HepG2 (cell line): ENCODE measurements around the gene VSIG10L. TPM values are rescaled to one million over a fixed set of nuclear protein-coding genes. Genes with fewer than 3 reads are reported as not detected.

ENCODE experiments used
- ATAC-seq: fragments of 200-7000 bp; cut with Tn5 transposase; 3 replicates; pipeline ENCODE4 v1.9.1; 2020; ENCODE audit warnings: mild to moderate bottlenecking, moderate library complexity
- BruUV-seq: library from RNA; stranded (reverse); fragments of 400-500 nt; replicated peaks from 2 replicates; lab custom pipeline; 2021; lab: Mats Ljungman, UMichigan
- CTCF ChIA-PET: fragments of 300-600 bp; formaldehyde crosslinking; extraction: SDS; loops from one replicate; lab custom pipeline; 2021; ENCODE audit warnings: low total read pairs, inconsistent platforms, low intra/inter-chr PET ratio; lab: Yijun Ruan, JAX
- POLR2A ChIA-PET: fragments of 350-600 bp; sonication (Branson Sonifier 250); formaldehyde crosslinking; loops from one replicate; lab custom pipeline; 2020; ENCODE audit warnings: antibody characterized with exemption, inconsistent platforms; lab: Yijun Ruan, JAX
- DNase-seq: peaks from one replicate; pipeline ENCODE4 v3.0.0-alpha.2; 2015; ENCODE audit warnings: low spot score
- FAIRE-seq: peaks from 3 replicates; lab custom pipeline; 2011; peaks lifted over from hg19 to GRCh38; lab: Jason Lieb, UNC
- H2AFZ ChIP-seq: one replicate; pipeline ENCODE4 v1.6.1; 2011; ENCODE audit warnings: low read length, inconsistent platforms
- H3K27ac ChIP-seq: fragments of 300-600 bp; 3 replicates; pipeline ENCODE4 v1.8.0; 2011; ENCODE audit warnings: mixed run types, mild to moderate bottlenecking, mixed read lengths, low read length, inconsistent platforms; ENCODE audit not compliant: insufficient read depth; ENCODE audit errors: extremely low read length
- H3K27me3 ChIP-seq, 2 experiments: fragments of 200-600 bp in 1 of 2; 2 replicates in 1 of 2; 3 replicates in 1 of 2; pipeline versions ENCODE4 v1.6.0 to v1.8.0; 2011; ENCODE audit warnings: low read length in 2 of 2, mild to moderate bottlenecking in 2 of 2, moderate library complexity in 2 of 2, inconsistent platforms in 1 of 2; ENCODE audit not compliant: insufficient read depth in 2 of 2, control insufficient read depth in 1 of 2
- H3K36me3 ChIP-seq, 2 experiments: fragments of 200-600 bp in 1 of 2; replicated peaks in 1 of 2; 2 replicates in 1 of 2; 3 replicates in 1 of 2; pipeline versions ENCODE4 v1.5.1 to v1.8.0; 2011; ENCODE audit warnings: low read length in 2 of 2, inconsistent platforms in 1 of 2; ENCODE audit not compliant: insufficient read depth in 2 of 2, control insufficient read depth in 1 of 2
- H3K4me1 ChIP-seq: 2 replicates; pipeline ENCODE4 v1.5.1; 2012; ENCODE audit warnings: low read length, inconsistent platforms; ENCODE audit not compliant: insufficient read depth
- H3K4me2 ChIP-seq: 2 replicates; pipeline ENCODE4 v1.6.0; 2011; ENCODE audit warnings: low read depth, low read length, inconsistent platforms
- H3K4me3 ChIP-seq, 3 experiments: fragments of 200-600 bp in 1 of 3; sonication (generic), shearing (Covaris generic) in 1 of 3; replicated peaks in 1 of 3; 2 replicates each; pipeline ENCODE4 v1.5.1; 2011 to 2016; ENCODE audit warnings: low read length in 3 of 3, inconsistent platforms in 2 of 3, low read depth in 2 of 3, mild to moderate bottlenecking in 2 of 3, control low read depth in 1 of 3, mixed read lengths in 1 of 3; ENCODE audit not compliant: insufficient read depth in 1 of 3
- H3K79me2 ChIP-seq: one replicate; pipeline ENCODE4 v1.6.1; 2011; ENCODE audit warnings: low read length, inconsistent platforms; ENCODE audit not compliant: insufficient read depth
- H3K9ac ChIP-seq: 2 replicates; pipeline ENCODE4 v1.6.0; 2011; ENCODE audit warnings: mild to moderate bottlenecking, low read depth, low read length, inconsistent platforms; ENCODE audit not compliant: insufficient read depth
- H3K9me3 ChIP-seq: 2 replicates; pipeline ENCODE4 v1.5.1; 2012; ENCODE audit warnings: mild to moderate bottlenecking, low read length
- H4K20me1 ChIP-seq: 2 replicates; pipeline ENCODE4 v1.6.0; 2011; ENCODE audit warnings: inconsistent platforms, mild to moderate bottlenecking, low read length, moderate library complexity; ENCODE audit not compliant: insufficient read depth
- BCL6 ChIP-seq: IDR thresholded peaks from 2 replicates; pipeline ENCODE4 v1.6.1; 2016; ENCODE audit warnings: missing genetic modification reagents, missing compliant biosample characterization
- HNRNPH1 ChIP-seq: fragments of 200-400 bp; formaldehyde crosslinking; optimal IDR thresholded peaks from 2 replicates; pipeline ENCODE3; 2017; ENCODE audit warnings: mild to moderate bottlenecking, low read depth, low read length
- KAT7 ChIP-seq: IDR thresholded peaks from 2 replicates; pipeline ENCODE4 v1.6.1; 2018; ENCODE audit warnings: borderline replicate concordance, missing compliant biosample characterization
- MAFK ChIP-seq, 2 experiments: IDR thresholded peaks in 1 of 2; conservative IDR thresholded peaks in 1 of 2; 2 replicates each; pipeline ENCODE4 v1.6.1; 2011; ENCODE audit warnings: improper control_type of control experiment in 2 of 2, low read length in 2 of 2
- NKX3-1 ChIP-seq: sonication (generic); formaldehyde crosslinking; IDR thresholded peaks from 2 replicates; pipeline ENCODE4 v1.5.0; 2020; ENCODE audit warnings: missing genetic modification reagents
- RARA ChIP-seq: IDR thresholded peaks from 2 replicates; pipeline ENCODE4 v1.6.1; 2016; ENCODE audit warnings: missing genetic modification reagents, missing compliant biosample characterization
- SOX13 ChIP-seq, 3 experiments: fragments of 450-650 bp in 1 of 3; sonication (generic) in 1 of 3; formaldehyde crosslinking in 1 of 3; IDR thresholded peaks in 2 of 3; conservative IDR thresholded peaks in 1 of 3; 2 replicates each; pipeline versions ENCODE4 v1.5.0 to v1.6.1; 2016 to 2020; ENCODE audit warnings: antibody characterized with exemption in 1 of 3, mild to moderate bottlenecking in 1 of 3, missing compliant biosample characterization in 1 of 3, missing genetic modification reagents in 1 of 3, moderate library complexity in 1 of 3
- TP53 ChIP-seq: sonication (generic); formaldehyde crosslinking; conservative IDR thresholded peaks from 2 replicates; pipeline ENCODE4 v1.4.0; 2020; ENCODE audit warnings: missing genetic modification reagents
- ZNF234 ChIP-seq: sonication (generic); formaldehyde crosslinking; conservative IDR thresholded peaks from 2 replicates; pipeline ENCODE4 v1.5.1; 2020; ENCODE audit warnings: mild to moderate bottlenecking, missing genetic modification reagents
- ZNF30 ChIP-seq: sonication (generic); formaldehyde crosslinking; IDR thresholded peaks from 2 replicates; pipeline ENCODE4 v1.5.0; 2020; ENCODE audit warnings: mild to moderate bottlenecking, missing genetic modification reagents
- ZNF577 ChIP-seq: sonication (generic); formaldehyde crosslinking; IDR thresholded peaks from 2 replicates; pipeline ENCODE4 v1.4.0; 2020; ENCODE audit warnings: mild to moderate bottlenecking, low read depth, missing genetic modification reagents, borderline replicate concordance
- WGBS: methylation state at CpG from one replicate; pipeline ENCODE4 v1.1.6; 2017; ENCODE audit warnings: low lambda C conversion rate; 5-methylcytosine and 5-hydroxymethylcytosine counted together
- in situ Hi-C: cut with HindIII; loops from 2 replicates; pipeline ENCODE4 v1.10.0; 2017; ENCODE audit warnings: low pct_unique_long_range_greater_than_20kb; ENCODE audit not compliant: extremely low pct_ligation_motif_present
- intact Hi-C: fragments of 100-400 bp; cut with micrococcal nuclease; formaldehyde crosslinking; loops from one replicate; pipeline ENCODE4 v1.10.0; 2022; ENCODE audit not compliant: unreplicated experiment
- polyA plus RNA-seq, 8 experiments: library from polyadenylated mRNA; depleted of rRNA in 3 of 8; stranded (reverse) in 7 of 8; unstranded in 1 of 8; fragments of >200 nt; fragmentation: Illumina TruSeq in 4 of 8; extraction: Trizol in 4 of 8; gene quantifications; 2 replicates each; pipeline versions ENCODE4 v1.2.1 to v1.2.3, GENCODE V29; 2011 to 2016; ENCODE audit warnings: low read depth in 4 of 8, missing spikeins in 1 of 8, mixed read lengths in 1 of 8; ENCODE audit not compliant: insufficient read depth in 1 of 8
- total RNA-seq, 5 experiments: library from RNA; depleted of rRNA; stranded (reverse); fragments of >200 nt; fragmentation: Illumina TruSeq; extraction: Trizol; gene quantifications; 2 replicates each; pipeline ENCODE4 v1.2.3, GENCODE V29; 2016; ENCODE audit warnings: low read depth in 1 of 5
- TF ChIP-seq, protein P1 (sequence below): sonication (generic); formaldehyde crosslinking; IDR thresholded peaks from 2 replicates; pipeline ENCODE4 v1.8.0; 2023; ENCODE audit warnings: mild to moderate bottlenecking, missing genetic modification reagents
- TF ChIP-seq, protein P2 (sequence below): sonication (generic); formaldehyde crosslinking; conservative IDR thresholded peaks from 2 replicates; pipeline ENCODE4 v1.8.0; 2022; ENCODE audit warnings: mild to moderate bottlenecking, moderate library complexity, missing genetic modification reagents
- TF ChIP-seq, protein P3 (sequence below): sonication (generic); formaldehyde crosslinking; IDR thresholded peaks from 2 replicates; pipeline ENCODE4 v1.5.1; 2020; ENCODE audit warnings: mild to moderate bottlenecking, missing genetic modification reagents, borderline replicate concordance
- TF ChIP-seq, protein P4 (sequence below): sonication (generic); formaldehyde crosslinking; IDR thresholded peaks from 2 replicates; pipeline ENCODE4 v1.5.0; 2020; ENCODE audit warnings: mild to moderate bottlenecking, missing genetic modification reagents
- TF ChIP-seq, protein P5 (sequence below): sonication (generic); formaldehyde crosslinking; IDR thresholded peaks from 2 replicates; pipeline ENCODE4 v1.5.0; 2020; ENCODE audit warnings: missing genetic modification reagents

The VSIG10L gene
- total and polyA plus RNA-seq, 2 of the 13 experiments (the other 11 are each of a cell fraction or from before 2014, with no cell fraction given): 2.7 to 8.5 TPM

DNA sequence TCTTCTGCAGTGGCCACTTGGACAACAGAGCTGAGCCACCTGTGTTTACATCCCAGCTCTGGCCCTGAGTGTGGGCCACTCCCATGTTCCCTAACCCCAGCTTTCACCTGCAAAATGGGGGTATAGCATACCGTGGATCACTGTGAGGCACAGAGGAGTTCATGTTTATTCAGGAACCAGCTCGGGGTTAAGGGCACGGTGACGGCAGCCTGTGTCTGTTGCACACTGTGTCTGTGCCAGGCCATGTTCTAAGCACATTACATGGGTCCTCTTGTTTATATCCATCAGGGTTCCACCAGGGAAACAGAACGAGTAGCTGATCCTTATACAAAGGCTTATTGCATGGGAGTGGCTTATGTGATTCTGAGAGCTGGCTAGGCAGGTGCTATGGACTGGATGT, 44.5 kb downstream of the VSIG10L start:
- 7% methylated on average over 3 of the region's 5 CpGs for WGBS
- Histone ChIP-seq H3K4me3 (no peak overlapping the region), H3K79me2 (no peaks in the 10 kb centered on the region), H3K4me1 (no peaks in the 10 kb centered on the region), H3K9me3 (no peaks in the 10 kb centered on the region), H3K4me2 (no peak overlapping the region), H3K27ac (no peak overlapping the region), H3K36me3 (no peaks in the 10 kb centered on the region), H3K27me3 (peaks cover 5 to 61% of the 10 kb centered on the region in 2 experiments; a peak in 4 of 5 replicates), H4K20me1 (no peaks in the 10 kb centered on the region), H3K9ac (no peak overlapping the region), H2AFZ (no peak overlapping the region)
- in situ Hi-C loops: loop anchor here (25.0 kb wide), 1 partner anchor 340 kb away; the partner anchor contains the start of genes SIGLEC14 and SIGLEC5
- no TSS peak for BruUV-seq
- POLR2A ChIA-PET: no interaction called here
- ATAC-seq: no peak
- intact Hi-C loops: no loop called here
- FAIRE-seq: no peak
- no peak for DNase-seq
- TF ChIP-seq NKX3-1 (CRISPR knock-in tag) (no peak), ZNF577 (CRISPR knock-in tag) (no peak), MAFK (conservative IDR thresholded peaks at IDR 0.05 in 1 of 2, IDR thresholded peaks at IDR 0.05 in 1 of 2; ENCODE audit: low read length in 2 of 2) (no peak), TP53 (CRISPR knock-in tag) (no peak), ZNF234 (CRISPR knock-in tag) (no peak), HNRNPH1 (no peak), KAT7 (CRISPR knock-in tag) (no peak), RARA (CRISPR knock-in tag) (no peak), SOX13 (IDR thresholded peaks at IDR 0.05) (no peak), SOX13 (CRISPR knock-in tag; conservative IDR thresholded peaks at IDR 0.05 in 1 of 2, IDR thresholded peaks at IDR 0.05 in 1 of 2) (no peak), ZNF30 (CRISPR knock-in tag) (no peak), BCL6 (CRISPR knock-in tag) (no peak)
- TF ChIP-seq, protein P1, sequence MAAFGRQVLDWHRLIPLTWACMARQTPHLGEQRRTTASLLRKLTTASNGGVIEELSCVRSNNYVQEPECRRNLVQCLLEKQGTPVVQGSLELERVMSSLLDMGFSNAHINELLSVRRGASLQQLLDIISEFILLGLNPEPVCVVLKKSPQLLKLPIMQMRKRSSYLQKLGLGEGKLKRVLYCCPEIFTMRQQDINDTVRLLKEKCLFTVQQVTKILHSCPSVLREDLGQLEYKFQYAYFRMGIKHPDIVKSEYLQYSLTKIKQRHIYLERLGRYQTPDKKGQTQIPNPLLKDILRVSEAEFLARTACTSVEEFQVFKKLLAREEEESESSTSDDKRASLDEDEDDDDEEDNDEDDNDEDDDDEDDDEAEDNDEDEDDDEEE: no peak
- TF ChIP-seq, protein P2, sequence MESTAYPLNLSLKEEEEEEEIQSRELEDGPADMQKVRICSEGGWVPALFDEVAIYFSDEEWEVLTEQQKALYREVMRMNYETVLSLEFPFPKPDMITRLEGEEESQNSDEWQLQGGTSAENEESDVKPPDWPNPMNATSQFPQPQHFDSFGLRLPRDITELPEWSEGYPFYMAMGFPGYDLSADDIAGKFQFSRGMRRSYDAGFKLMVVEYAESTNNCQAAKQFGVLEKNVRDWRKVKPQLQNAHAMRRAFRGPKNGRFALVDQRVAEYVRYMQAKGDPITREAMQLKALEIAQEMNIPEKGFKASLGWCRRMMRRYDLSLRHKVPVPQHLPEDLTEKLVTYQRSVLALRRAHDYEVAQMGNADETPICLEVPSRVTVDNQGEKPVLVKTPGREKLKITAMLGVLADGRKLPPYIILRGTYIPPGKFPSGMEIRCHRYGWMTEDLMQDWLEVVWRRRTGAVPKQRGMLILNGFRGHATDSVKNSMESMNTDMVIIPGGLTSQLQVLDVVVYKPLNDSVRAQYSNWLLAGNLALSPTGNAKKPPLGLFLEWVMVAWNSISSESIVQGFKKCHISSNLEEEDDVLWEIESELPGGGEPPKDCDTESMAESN (CRISPR knock-in tag): no peak
- TF ChIP-seq, protein P3, sequence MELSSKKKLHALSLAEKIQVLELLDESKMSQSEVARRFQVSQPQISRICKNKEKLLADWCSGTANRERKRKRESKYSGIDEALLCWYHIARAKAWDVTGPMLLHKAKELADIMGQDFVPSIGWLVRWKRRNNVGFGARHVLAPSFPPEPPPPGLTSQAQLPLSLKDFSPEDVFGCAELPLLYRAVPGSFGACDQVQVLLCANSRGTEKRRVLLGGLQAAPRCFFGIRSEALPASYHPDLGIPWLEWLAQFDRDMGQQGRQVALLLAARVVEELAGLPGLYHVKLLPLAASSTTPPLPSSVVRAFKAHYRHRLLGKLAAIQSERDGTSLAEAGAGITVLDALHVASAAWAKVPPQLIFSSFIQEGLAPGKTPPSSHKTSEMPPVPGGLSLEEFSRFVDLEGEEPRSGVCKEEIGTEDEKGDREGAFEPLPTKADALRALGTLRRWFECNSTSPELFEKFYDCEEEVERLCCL (CRISPR knock-in tag): no peak
- TF ChIP-seq, protein P4, sequence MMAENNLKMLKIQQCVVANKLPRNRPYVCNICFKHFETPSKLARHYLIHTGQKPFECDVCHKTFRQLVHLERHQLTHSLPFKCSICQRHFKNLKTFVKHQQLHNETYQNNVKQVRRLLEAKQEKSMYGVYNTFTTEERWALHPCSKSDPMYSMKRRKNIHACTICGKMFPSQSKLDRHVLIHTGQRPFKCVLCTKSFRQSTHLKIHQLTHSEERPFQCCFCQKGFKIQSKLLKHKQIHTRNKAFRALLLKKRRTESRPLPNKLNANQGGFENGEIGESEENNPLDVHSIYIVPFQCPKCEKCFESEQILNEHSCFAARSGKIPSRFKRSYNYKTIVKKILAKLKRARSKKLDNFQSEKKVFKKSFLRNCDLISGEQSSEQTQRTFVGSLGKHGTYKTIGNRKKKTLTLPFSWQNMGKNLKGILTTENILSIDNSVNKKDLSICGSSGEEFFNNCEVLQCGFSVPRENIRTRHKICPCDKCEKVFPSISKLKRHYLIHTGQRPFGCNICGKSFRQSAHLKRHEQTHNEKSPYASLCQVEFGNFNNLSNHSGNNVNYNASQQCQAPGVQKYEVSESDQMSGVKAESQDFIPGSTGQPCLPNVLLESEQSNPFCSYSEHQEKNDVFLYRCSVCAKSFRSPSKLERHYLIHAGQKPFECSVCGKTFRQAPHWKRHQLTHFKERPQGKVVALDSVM (CRISPR knock-in tag): no peak
- TF ChIP-seq, protein P5, sequence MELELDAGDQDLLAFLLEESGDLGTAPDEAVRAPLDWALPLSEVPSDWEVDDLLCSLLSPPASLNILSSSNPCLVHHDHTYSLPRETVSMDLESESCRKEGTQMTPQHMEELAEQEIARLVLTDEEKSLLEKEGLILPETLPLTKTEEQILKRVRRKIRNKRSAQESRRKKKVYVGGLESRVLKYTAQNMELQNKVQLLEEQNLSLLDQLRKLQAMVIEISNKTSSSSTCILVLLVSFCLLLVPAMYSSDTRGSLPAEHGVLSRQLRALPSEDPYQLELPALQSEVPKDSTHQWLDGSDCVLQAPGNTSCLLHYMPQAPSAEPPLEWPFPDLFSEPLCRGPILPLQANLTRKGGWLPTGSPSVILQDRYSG (CRISPR knock-in tag): no peak
- CTCF ChIA-PET: interaction anchor here (1.3 kb wide), 1 partner anchor 110 kb away, joined by 3 read pairs; no protein-coding TSS in a partner anchor
